MM.1S (cell line): ENCODE data around the gene CLIC4.

Experiments
- EZH2 ChIP-seq: fragments of 300-600 bp; sonication (generic); optimal IDR thresholded peaks from 2 replicates; pipeline ENCODE3; 2017; ENCODE audit warnings: low read depth, mild to moderate bottlenecking, antibody characterized with exemption, low read length, mixed read lengths
- EZH2phosphoT487 ChIP-seq: fragments of 300-600 bp; sonication (generic); IDR thresholded peaks from 2 replicates; pipeline ENCODE4 v1.6.1; 2018; ENCODE audit warnings: antibody characterized with exemption, low read length
- TF ChIP-seq, protein P1 (sequence below): fragments of 300-600 bp; sonication (generic); IDR thresholded peaks from 2 replicates; pipeline ENCODE4 v1.5.1; 2016; ENCODE audit warnings: antibody characterized with exemption, low read length, mixed read lengths

DNA sequence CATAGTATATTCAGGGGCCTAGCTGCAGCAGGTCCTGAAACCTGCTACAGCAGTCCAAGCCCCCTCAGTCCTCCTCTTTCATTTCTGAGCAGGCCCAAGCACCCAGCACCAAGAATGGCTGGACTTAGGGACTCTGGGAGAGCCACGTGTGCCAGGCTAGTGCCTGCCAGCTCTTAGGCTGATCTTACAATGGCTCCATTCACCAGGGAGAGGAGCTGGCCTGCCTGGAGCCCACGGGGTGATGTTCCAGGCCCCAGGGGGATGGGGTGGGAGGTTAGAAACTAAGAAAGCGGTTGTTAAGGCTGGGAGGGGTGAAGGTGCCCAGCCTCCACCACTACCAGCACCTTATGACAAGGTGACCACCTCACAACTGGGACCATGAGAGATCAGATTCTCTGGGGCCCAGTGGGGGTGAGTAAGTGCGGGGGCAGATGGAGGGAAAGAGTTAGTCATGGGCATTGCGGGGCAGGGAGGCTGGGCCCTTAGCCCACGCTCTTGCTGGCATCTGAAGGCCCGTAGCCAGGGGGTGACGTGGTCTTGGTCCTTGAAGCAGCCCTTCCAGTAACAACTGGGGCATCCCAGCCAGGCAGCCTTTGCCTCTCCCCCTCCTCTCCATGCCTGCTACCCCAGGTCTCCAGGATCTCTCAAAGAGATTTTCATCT is 30.3 kb upstream of the CLIC4 start:
- TF ChIP-seq, protein P1, sequence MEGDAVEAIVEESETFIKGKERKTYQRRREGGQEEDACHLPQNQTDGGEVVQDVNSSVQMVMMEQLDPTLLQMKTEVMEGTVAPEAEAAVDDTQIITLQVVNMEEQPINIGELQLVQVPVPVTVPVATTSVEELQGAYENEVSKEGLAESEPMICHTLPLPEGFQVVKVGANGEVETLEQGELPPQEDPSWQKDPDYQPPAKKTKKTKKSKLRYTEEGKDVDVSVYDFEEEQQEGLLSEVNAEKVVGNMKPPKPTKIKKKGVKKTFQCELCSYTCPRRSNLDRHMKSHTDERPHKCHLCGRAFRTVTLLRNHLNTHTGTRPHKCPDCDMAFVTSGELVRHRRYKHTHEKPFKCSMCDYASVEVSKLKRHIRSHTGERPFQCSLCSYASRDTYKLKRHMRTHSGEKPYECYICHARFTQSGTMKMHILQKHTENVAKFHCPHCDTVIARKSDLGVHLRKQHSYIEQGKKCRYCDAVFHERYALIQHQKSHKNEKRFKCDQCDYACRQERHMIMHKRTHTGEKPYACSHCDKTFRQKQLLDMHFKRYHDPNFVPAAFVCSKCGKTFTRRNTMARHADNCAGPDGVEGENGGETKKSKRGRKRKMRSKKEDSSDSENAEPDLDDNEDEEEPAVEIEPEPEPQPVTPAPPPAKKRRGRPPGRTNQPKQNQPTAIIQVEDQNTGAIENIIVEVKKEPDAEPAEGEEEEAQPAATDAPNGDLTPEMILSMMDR, result no peak
- TF ChIP-seq EZH2 (no peak), EZH2phosphoT487 (no peak)
